ENCODE results near the gene KRTAP19-2. TPM values are rescaled to one million over a fixed set of nuclear protein-coding genes. Genes with fewer than 3 reads are reported as not detected.

Gene KRTAP19-2
- total RNA-seq, 1 donor from 2014 or later, result not detected

- Mint-ChIP-seq H3K4me3 (no peak within 1 kb of the TSS), H3K4me1 (peaks cover 2% of the 10 kb centered on the region), H3K27me3 (ENCODE audit: insufficient read depth, low read depth) (no peaks in the 10 kb centered on the region)
Observed at GRCh38 chr21:30491963-30492428, 4.8 kb upstream of the KRTAP19-2 start, which contains the start of gene KRTAP19-3. KRTAP19-3 (minus strand) TSS chr21:30492013; CDS start chr21:30491957, 56 bp downstream.

GRCh38 chr21:30486180-30486579 is 1.1 kb downstream of the KRTAP19-2 start:
- peaks cover 7% of the 10 kb centered on the region for H3K4me1 ChIP-seq
- no peaks in the 10 kb centered on the region for H3K27me3 Mint-ChIP-seq (ENCODE audit: insufficient read depth, low read depth)
- H3K9ac ChIP-seq, result no peak overlapping the region
- H3K9me3 ChIP-seq (ENCODE audit: low read depth), result no peaks in the 10 kb centered on the region
- H3K27me3 ChIP-seq, result no peaks in the 10 kb centered on the region
- TF ChIP-seq CTCF (IDR thresholded peaks at IDR 0.05), result no peak
- TF ChIP-seq EZH2 (IDR thresholded peaks at IDR 0.05), result no peak
- TF ChIP-seq EZH2phosphoT487 (IDR thresholded peaks at IDR 0.05), result no peak
- H3K36me3 ChIP-seq, result no peaks in the 10 kb centered on the region
- no peak overlapping the region for H3K4me2 ChIP-seq
- H3K79me2 ChIP-seq (ENCODE audit: low read depth), result no peaks in the 10 kb centered on the region
- H3K27ac Mint-ChIP-seq, result no peak overlapping the region
- no peak overlapping the region for H3K4me3 Mint-ChIP-seq
- peaks cover 3% of the 10 kb centered on the region for H3K4me1 Mint-ChIP-seq
- H3K27ac ChIP-seq, result no peak overlapping the region
- no peaks in the 10 kb centered on the region for H4K20me1 ChIP-seq (ENCODE audit: low read depth)
- DNase-seq (ENCODE audit: low spot score), result no peak
- no peaks in the 10 kb centered on the region for H3F3A ChIP-seq (ENCODE audit: low read depth)
- H3K4me3 ChIP-seq, result no peak overlapping the region
- H2AFZ ChIP-seq (replicated peaks), result no peak overlapping the region
- H3K9me3 Mint-ChIP-seq, result peaks cover 21% of the 10 kb centered on the region
- H3K36me3 Mint-ChIP-seq, result peaks cover 5% of the 10 kb centered on the region

More at GRCh38 chr21:30491963-30492428, 4.8 kb upstream of the KRTAP19-2 start, which contains the start of gene KRTAP19-3:
- DNase-seq (ENCODE audit: low spot score), result no peak
- Mint-ChIP-seq H3K27ac (no peak within 1 kb of the TSS), H3K9me3 (peaks cover 5% of the 10 kb centered on the region), H3K36me3 (peaks cover 2% of the 10 kb centered on the region)
- Histone ChIP-seq H3K4me3 (no peak within 1 kb of the TSS), H3K9ac (no peak within 1 kb of the TSS), H3K27ac (no peak within 1 kb of the TSS), H3K4me2 (no peak within 1 kb of the TSS), H3F3A (ENCODE audit: low read depth) (no peaks in the 10 kb centered on the region), H3K79me2 (ENCODE audit: low read depth) (no peaks in the 10 kb centered on the region), H3K4me1 (no peaks in the 10 kb centered on the region), H3K27me3 (no peaks in the 10 kb centered on the region), H3K36me3 (no peaks in the 10 kb centered on the region), H3K9me3 (ENCODE audit: low read depth) (no peaks in the 10 kb centered on the region), H4K20me1 (ENCODE audit: low read depth) (no peaks in the 10 kb centered on the region), H2AFZ (replicated peaks) (no peak within 1 kb of the TSS)
- TF ChIP-seq EZH2 (IDR thresholded peaks at IDR 0.05) (no peak), EZH2phosphoT487 (IDR thresholded peaks at IDR 0.05) (no peak), CTCF (IDR thresholded peaks at IDR 0.05) (no peak)

GRCh38 chr21:30482130-30482529 is 5.1 kb downstream of the KRTAP19-2 start:
- no peaks in the 10 kb centered on the region for H3F3A ChIP-seq (ENCODE audit: low read depth)
- H4K20me1 ChIP-seq (ENCODE audit: low read depth), result no peaks in the 10 kb centered on the region
- H3K27me3 Mint-ChIP-seq (ENCODE audit: insufficient read depth, low read depth), result no peaks in the 10 kb centered on the region
- H2AFZ ChIP-seq (replicated peaks), result no peak overlapping the region
- H3K4me3 Mint-ChIP-seq, result no peak overlapping the region
- H3K4me2 ChIP-seq, result no peak overlapping the region
- H3K4me3 ChIP-seq, result no peak overlapping the region
- H3K9ac ChIP-seq, result no peak overlapping the region
- TF ChIP-seq EZH2 (IDR thresholded peaks at IDR 0.05) (no peak), EZH2phosphoT487 (IDR thresholded peaks at IDR 0.05) (no peak), CTCF (IDR thresholded peaks at IDR 0.05) (no peak)
- peaks cover 17% of the 10 kb centered on the region for H3K9me3 Mint-ChIP-seq
- peaks cover 3% of the 10 kb centered on the region for H3K4me1 Mint-ChIP-seq
- H3K36me3 ChIP-seq, result no peaks in the 10 kb centered on the region
- H3K27me3 ChIP-seq, result no peaks in the 10 kb centered on the region
- H3K27ac ChIP-seq, result no peak overlapping the region
- H3K79me2 ChIP-seq (ENCODE audit: low read depth), result no peaks in the 10 kb centered on the region
- no peaks in the 10 kb centered on the region for H3K9me3 ChIP-seq (ENCODE audit: low read depth)
- H3K36me3 Mint-ChIP-seq, result peaks cover 5% of the 10 kb centered on the region
- H3K27ac Mint-ChIP-seq, result no peak overlapping the region
- no peak for DNase-seq (ENCODE audit: low spot score)
- peaks cover 7% of the 10 kb centered on the region for H3K4me1 ChIP-seq

Measured in neural progenitor cell (in vitro differentiated cells).